Vagina (tissue), 2 donors: ENCODE data around the gene GTSE1. TPM values are rescaled to one million over a fixed set of nuclear protein-coding genes. Genes with fewer than 3 reads are reported as not detected.

Experiments
- DNase-seq, 2 donors: peaks; one replicate each; pipeline ENCODE4 v3.0.0-alpha.2; 2017; ENCODE audit errors: extremely low spot score in 2 of 2
- H3K27ac ChIP-seq: fragments of 200-600 bp; sonication (generic); one replicate; pipeline ENCODE4 v1.5.1; 2019
- H3K27me3 ChIP-seq: fragments of 200-600 bp; sonication (generic); one replicate; pipeline ENCODE4 v1.5.1; 2019
- H3K36me3 ChIP-seq, 2 donors: fragments of 200-600 bp; sonication (generic); one replicate each; pipeline ENCODE4 v1.5.1; 2017 to 2019
- H3K4me1 ChIP-seq: fragments of 200-600 bp; sonication (generic); one replicate; pipeline ENCODE4 v1.5.1; 2019
- H3K4me3 ChIP-seq, 2 donors: fragments of 200-600 bp; sonication (generic); 1 replicate in 1 of 2; 2 replicates in 1 of 2; pipeline ENCODE4 v1.5.1; 2016 to 2019
- H3K9me3 ChIP-seq: fragments of 200-600 bp; sonication (generic); one replicate; pipeline ENCODE4 v1.5.1; 2019
- POLR2A ChIP-seq, 2 donors: fragments of 450-650 bp; IDR thresholded peaks; one replicate each; pipeline ENCODE4 v1.6.1; 2017; ENCODE audit warnings: antibody characterized with exemption in 2 of 2, mild to moderate bottlenecking in 2 of 2, moderate library complexity in 2 of 2
- POLR2AphosphoS5 ChIP-seq, 2 donors: sonication (generic); formaldehyde crosslinking; IDR thresholded peaks; one replicate each; pipeline ENCODE4 v1.9.0; 2017; ENCODE audit warnings: antibody characterized with exemption in 2 of 2, mild to moderate bottlenecking in 2 of 2, low read depth in 1 of 2; ENCODE audit not compliant: insufficient read depth in 1 of 2
- intact Hi-C: fragments of 100-400 bp; cut with DNase I; formaldehyde crosslinking; loops from one replicate; pipeline ENCODE4 v1.15.1; 2023
- total RNA-seq: library from RNA; depleted of rRNA; stranded (reverse); fragments of >200 nt; gene quantifications from one replicate; pipeline ENCODE4 v1.2.3, GENCODE V29; 2016
- TF ChIP-seq, protein P1 (sequence below), 3 experiments: fragments of 450-650 bp in 2 of 3; fragments of 200-600 bp in 1 of 3; sonication (generic) in 1 of 3; IDR thresholded peaks; one replicate each; pipeline ENCODE4 v1.5.1; 2017 to 2019; ENCODE audit warnings: antibody characterized with exemption in 3 of 3, mild to moderate bottlenecking in 2 of 3, moderate library complexity in 2 of 3

GTSE1 gene
- total RNA-seq, 1 donor from 2014 or later = 2.2 TPM

DNA sequence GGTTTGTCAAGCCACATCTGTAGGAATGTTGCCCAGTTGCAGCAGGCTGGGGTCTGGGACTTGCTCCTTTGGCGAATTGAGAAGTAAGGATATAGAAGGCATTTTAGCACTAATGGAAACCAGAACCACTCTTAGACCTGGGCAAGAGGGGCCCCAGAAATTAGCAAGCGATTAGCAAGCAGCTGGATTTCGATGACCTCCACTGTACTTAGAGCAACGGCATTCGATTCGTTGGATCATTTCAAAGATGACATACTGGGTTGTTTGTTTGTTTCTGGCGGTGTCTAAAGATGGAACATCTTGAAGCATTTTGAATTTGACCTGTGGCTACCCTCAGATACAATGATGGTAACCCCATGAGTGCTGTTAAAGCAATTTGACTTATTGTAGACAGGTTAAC is 45.4 kb upstream of the GTSE1 start:
- peak overlapping the region; percentile 81 to 90 for H3K4me3 ChIP-seq
- H3K27ac ChIP-seq = peak overlapping the region; percentile 78
- intact Hi-C loops = no loop called here

DNA sequence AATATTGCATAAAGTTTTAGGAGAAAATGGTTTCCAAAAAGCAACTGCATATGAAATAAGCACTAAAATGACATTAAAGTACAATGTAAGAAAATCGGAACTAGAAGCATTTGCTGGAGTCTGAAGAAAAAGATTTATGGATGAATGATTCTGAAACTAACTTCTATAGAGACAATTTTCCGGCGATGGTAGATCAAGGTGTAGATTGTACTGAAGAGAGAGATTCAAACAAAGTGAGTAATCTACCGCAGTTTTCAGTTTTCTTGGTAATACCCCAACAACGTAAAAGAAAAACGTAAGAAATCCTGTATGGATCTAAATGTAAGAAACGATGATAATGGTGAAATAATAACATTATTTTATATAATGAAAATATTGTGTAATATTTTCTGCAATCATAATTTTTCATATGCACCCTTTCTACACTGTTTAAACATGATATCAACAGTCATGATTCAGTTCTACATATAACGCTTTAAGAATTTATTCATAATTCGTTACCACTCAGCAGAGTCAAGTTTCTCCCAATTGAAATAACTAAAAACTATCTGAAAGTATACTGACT is 44.8 kb upstream of the GTSE1 start:
- Histone ChIP-seq H3K9me3 (no peaks in the 10 kb centered on the region), H3K4me3 (no peak overlapping the region), H3K27me3 (no peaks in the 10 kb centered on the region), H3K27ac (no peak overlapping the region), H3K4me1 (peaks cover 22% of the 10 kb centered on the region), H3K36me3 (no peaks in the 10 kb centered on the region)
- TF ChIP-seq POLR2AphosphoS5 (IDR thresholded peaks at IDR 0.05; ENCODE audit: insufficient read depth in 1 of 2, low read depth in 1 of 2) (no peak), POLR2A (IDR thresholded peaks at IDR 0.05) (no peak)
- TF ChIP-seq, protein P1, sequence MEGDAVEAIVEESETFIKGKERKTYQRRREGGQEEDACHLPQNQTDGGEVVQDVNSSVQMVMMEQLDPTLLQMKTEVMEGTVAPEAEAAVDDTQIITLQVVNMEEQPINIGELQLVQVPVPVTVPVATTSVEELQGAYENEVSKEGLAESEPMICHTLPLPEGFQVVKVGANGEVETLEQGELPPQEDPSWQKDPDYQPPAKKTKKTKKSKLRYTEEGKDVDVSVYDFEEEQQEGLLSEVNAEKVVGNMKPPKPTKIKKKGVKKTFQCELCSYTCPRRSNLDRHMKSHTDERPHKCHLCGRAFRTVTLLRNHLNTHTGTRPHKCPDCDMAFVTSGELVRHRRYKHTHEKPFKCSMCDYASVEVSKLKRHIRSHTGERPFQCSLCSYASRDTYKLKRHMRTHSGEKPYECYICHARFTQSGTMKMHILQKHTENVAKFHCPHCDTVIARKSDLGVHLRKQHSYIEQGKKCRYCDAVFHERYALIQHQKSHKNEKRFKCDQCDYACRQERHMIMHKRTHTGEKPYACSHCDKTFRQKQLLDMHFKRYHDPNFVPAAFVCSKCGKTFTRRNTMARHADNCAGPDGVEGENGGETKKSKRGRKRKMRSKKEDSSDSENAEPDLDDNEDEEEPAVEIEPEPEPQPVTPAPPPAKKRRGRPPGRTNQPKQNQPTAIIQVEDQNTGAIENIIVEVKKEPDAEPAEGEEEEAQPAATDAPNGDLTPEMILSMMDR (IDR thresholded peaks at IDR 0.05) = no peak
- intact Hi-C loops = no loop called here
- DNase-seq = no peak

More for the DNA sequence above, 45.4 kb upstream of the GTSE1 start:
- Histone ChIP-seq H3K9me3 (no peaks in the 10 kb centered on the region), H3K27me3 (no peaks in the 10 kb centered on the region), H3K36me3 (no peaks in the 10 kb centered on the region), H3K4me1 (peaks cover 22% of the 10 kb centered on the region)
- TF ChIP-seq POLR2AphosphoS5 (IDR thresholded peaks at IDR 0.05; ENCODE audit: insufficient read depth in 1 of 2, low read depth in 1 of 2) (no peak), POLR2A (IDR thresholded peaks at IDR 0.05) (no peak)
- TF ChIP-seq, protein P1 (IDR thresholded peaks at IDR 0.05) = no peak
- DNase-seq = no peak

DNA sequence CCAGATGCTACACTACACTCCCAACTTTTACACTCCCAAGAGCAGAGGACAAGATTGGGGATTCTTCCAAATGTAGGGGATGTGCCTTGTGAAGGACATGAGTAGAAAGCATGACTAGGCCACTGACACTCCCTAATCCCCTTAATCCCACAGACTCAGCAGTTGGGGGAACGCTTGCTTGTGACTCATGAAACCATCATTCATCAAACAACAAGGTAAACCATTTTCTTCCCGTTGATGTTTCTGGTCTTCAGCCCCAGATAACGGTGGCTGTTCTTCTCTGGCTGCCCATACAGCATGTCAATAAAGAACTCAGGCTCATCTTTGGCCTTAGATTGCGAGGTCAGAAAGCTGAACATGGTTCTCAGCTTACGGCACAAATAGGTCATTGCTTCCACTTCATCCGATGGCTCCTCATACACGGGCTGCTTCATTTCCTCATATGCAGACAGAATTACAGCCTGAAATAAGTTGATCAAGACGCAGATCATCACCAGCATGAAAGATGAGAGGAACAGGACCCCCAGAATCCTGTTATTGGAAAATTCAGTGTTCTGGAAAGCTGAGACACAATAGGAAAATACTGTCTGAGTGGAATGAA is 40.2 kb upstream of the GTSE1 start:
- H3K27ac ChIP-seq = no peak overlapping the region
- intact Hi-C loops = no loop called here
- no peaks in the 10 kb centered on the region for H3K9me3 ChIP-seq
- H3K4me1 ChIP-seq = peaks cover under 1% of the 10 kb centered on the region
- H3K27me3 ChIP-seq = no peaks in the 10 kb centered on the region
- H3K4me3 ChIP-seq = no peak overlapping the region
- TF ChIP-seq POLR2A (IDR thresholded peaks at IDR 0.05) (no peak), POLR2AphosphoS5 (IDR thresholded peaks at IDR 0.05; ENCODE audit: insufficient read depth in 1 of 2, low read depth in 1 of 2) (no peak)
- TF ChIP-seq, protein P1 (IDR thresholded peaks at IDR 0.05) = no peak
- no peak for DNase-seq
- no peaks in the 10 kb centered on the region for H3K36me3 ChIP-seq

DNA sequence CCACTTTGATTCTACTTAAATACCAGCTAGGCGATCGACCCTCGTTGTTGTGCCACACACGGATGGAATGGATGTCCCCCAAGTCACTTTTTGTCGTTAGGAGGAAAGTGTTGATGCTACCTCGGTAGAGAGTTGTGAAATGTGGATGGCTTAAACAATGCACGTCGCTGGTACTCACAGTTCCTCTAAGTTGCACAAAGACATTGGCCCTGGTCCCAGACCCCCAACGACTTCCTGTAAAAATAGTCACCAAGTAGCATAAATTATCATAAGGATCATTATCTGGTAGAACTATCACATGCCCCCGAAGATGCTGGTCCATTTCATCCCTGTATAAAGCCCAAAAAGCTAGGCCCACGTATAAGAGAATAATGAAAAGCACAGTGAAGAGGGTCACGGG is 37.3 kb upstream of the GTSE1 start:
- no peak overlapping the region for H3K27ac ChIP-seq
- no peaks in the 10 kb centered on the region for H3K36me3 ChIP-seq
- TF ChIP-seq, protein P1 (IDR thresholded peaks at IDR 0.05) = no peak
- TF ChIP-seq POLR2A (IDR thresholded peaks at IDR 0.05) (no peak), POLR2AphosphoS5 (IDR thresholded peaks at IDR 0.05; ENCODE audit: insufficient read depth in 1 of 2, low read depth in 1 of 2) (no peak)
- H3K4me1 ChIP-seq = no peaks in the 10 kb centered on the region
- intact Hi-C loops = no loop called here
- H3K4me3 ChIP-seq = no peak overlapping the region
- no peaks in the 10 kb centered on the region for H3K27me3 ChIP-seq
- no peaks in the 10 kb centered on the region for H3K9me3 ChIP-seq
- no peak for DNase-seq

DNA sequence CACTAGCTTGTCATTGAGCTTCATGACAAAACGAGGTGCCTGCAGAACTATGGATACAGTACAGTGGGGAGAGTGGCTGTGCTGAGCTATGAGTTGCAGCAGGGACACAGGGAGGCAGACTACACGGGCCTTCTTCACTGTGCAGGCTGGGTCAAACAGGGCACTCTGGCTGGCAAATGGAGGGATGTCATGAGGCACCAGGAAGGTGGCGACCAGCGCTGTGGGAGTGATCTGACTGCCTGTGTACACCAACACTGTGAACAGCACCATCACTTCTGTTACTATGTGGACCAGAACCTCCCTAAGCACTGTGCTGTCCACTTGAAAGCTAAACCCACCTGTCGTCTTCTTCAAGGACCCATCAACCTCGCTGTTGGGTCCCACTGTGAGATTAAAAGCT is 36.6 kb upstream of the GTSE1 start:
- intact Hi-C loops = loop anchor here (10.0 kb wide), 2 partner anchors 105 to 135 kb away; partner anchors contain the start of gene PPARA
- Histone ChIP-seq H3K27me3 (no peaks in the 10 kb centered on the region), H3K4me3 (no peak overlapping the region), H3K36me3 (no peaks in the 10 kb centered on the region), H3K9me3 (no peaks in the 10 kb centered on the region), H3K27ac (no peak overlapping the region), H3K4me1 (no peaks in the 10 kb centered on the region)
- TF ChIP-seq, protein P1 (IDR thresholded peaks at IDR 0.05) = no peak
- TF ChIP-seq POLR2A (IDR thresholded peaks at IDR 0.05) = no peak
- no peak for TF ChIP-seq POLR2AphosphoS5 (IDR thresholded peaks at IDR 0.05; ENCODE audit: insufficient read depth in 1 of 2, low read depth in 1 of 2)
- DNase-seq = no peak
